IMR-90 (cell line): ENCODE data around the gene RNF217. TPM values are rescaled to one million over a fixed set of nuclear protein-coding genes. Genes with fewer than 3 reads are reported as not detected.

Source experiments
- ATAC-seq: fragments of 200-7000 bp; cut with Tn5 transposase; 2 replicates; pipeline ENCODE4 v1.9.1; 2020; ENCODE audit warnings: low read depth, mild to moderate bottlenecking, moderate library complexity
- BruUV-seq: library from RNA; stranded (reverse); fragments of 400-500 nt; replicated peaks from 2 replicates; lab custom pipeline; 2021; lab: Mats Ljungman, UMichigan
- CTCF ChIA-PET: fragments of 300-600 bp; formaldehyde crosslinking; extraction: SDS; loops from one replicate; lab custom pipeline; 2021; ENCODE audit warnings: antibody characterized with exemption; lab: Yijun Ruan, JAX
- POLR2A ChIA-PET: fragments of 300-600 bp; sonication (Branson Sonifier 250); formaldehyde crosslinking; loops from one replicate; lab custom pipeline; 2022; ENCODE audit warnings: antibody characterized with exemption; ENCODE audit not compliant: unreplicated experiment; lab: Charles Lee
- DNase-seq: peaks from one replicate; pipeline ENCODE4 v3.0.0; 2013
- H2AFZ ChIP-seq: replicated peaks from 2 replicates; pipeline ENCODE3; 2013; ENCODE audit warnings: low read length, mild to moderate bottlenecking; ENCODE audit not compliant: poor library complexity
- H2AK5ac ChIP-seq: 2 replicates; pipeline ENCODE4 v1.6.1; 2013; ENCODE audit warnings: low read depth, low read length, inconsistent platforms
- H2AK9ac ChIP-seq: replicated peaks from 2 replicates; pipeline ENCODE3; 2013; ENCODE audit warnings: mild to moderate bottlenecking, low read depth, low read length, moderate library complexity; ENCODE audit not compliant: poor library complexity
- H2BK120ac ChIP-seq: 2 replicates; pipeline ENCODE4 v1.6.1; 2013; ENCODE audit warnings: low read depth, low read length, inconsistent platforms
- H2BK15ac ChIP-seq: 3 replicates; pipeline ENCODE4 v1.6.1; 2013; ENCODE audit warnings: low read depth, low read length, inconsistent platforms
- H2BK20ac ChIP-seq: 2 replicates; pipeline ENCODE4 v1.6.1; 2013; ENCODE audit warnings: low read depth, mild to moderate bottlenecking, inconsistent platforms, low read length, moderate library complexity
- H2BK5ac ChIP-seq: 2 replicates; pipeline ENCODE4 v1.6.1; 2013; ENCODE audit warnings: mild to moderate bottlenecking, low read depth, low read length, inconsistent platforms; ENCODE audit not compliant: poor library complexity, severe bottlenecking
- H3K14ac ChIP-seq: replicated peaks from 2 replicates; pipeline ENCODE4 v1.6.1; 2013; ENCODE audit warnings: low read depth, low read length, inconsistent platforms
- H3K18ac ChIP-seq: 2 replicates; pipeline ENCODE4 v1.6.1; 2013; ENCODE audit warnings: low read depth, low read length, control low read depth
- H3K23ac ChIP-seq: 2 replicates; pipeline ENCODE4 v1.6.1; 2013; ENCODE audit warnings: low read depth, low read length, inconsistent platforms
- H3K27ac ChIP-seq: 2 replicates; pipeline ENCODE4 v1.5.1; 2013; ENCODE audit warnings: mild to moderate bottlenecking, control low read depth, low read length; ENCODE audit not compliant: insufficient read depth
- H3K27me3 ChIP-seq: 2 replicates; pipeline ENCODE4 v1.6.1; 2013; ENCODE audit warnings: low read length; ENCODE audit not compliant: control insufficient read depth, insufficient read depth
- H3K36me3 ChIP-seq: 2 replicates; pipeline ENCODE4 v1.6.1; 2013; ENCODE audit warnings: low read length, mixed read lengths; ENCODE audit not compliant: control insufficient read depth, insufficient read depth
- H3K4ac ChIP-seq: 2 replicates; pipeline ENCODE4 v1.6.1; 2013; ENCODE audit warnings: low read depth, low read length, inconsistent platforms
- H3K4me1 ChIP-seq: 2 replicates; pipeline ENCODE4 v1.6.1; 2013; ENCODE audit warnings: low read length, mixed read lengths; ENCODE audit not compliant: control insufficient read depth, insufficient read depth
- H3K4me2 ChIP-seq: 2 replicates; pipeline ENCODE4 v1.6.1; 2013; ENCODE audit warnings: low read depth, mild to moderate bottlenecking, control low read depth, low read length, moderate library complexity
- H3K4me3 ChIP-seq: 2 replicates; pipeline ENCODE4 v1.5.1; 2013; ENCODE audit warnings: low read depth, mild to moderate bottlenecking, control low read depth, low read length, moderate library complexity; ENCODE audit not compliant: insufficient read depth
- H3K56ac ChIP-seq: 2 replicates; pipeline ENCODE4 v1.6.1; 2013; ENCODE audit warnings: low read length, inconsistent platforms; ENCODE audit not compliant: insufficient read depth; ENCODE audit errors: extremely low read depth
- H3K79me1 ChIP-seq, 2 experiments: 2 replicates each; pipeline ENCODE4 v1.6.1; 2013; ENCODE audit warnings: low read length in 2 of 2, inconsistent platforms in 1 of 2, low read depth in 1 of 2
- H3K9ac ChIP-seq: 2 replicates; pipeline ENCODE4 v1.6.1; 2013; ENCODE audit warnings: low read depth, low read length, control low read depth
- H3K9me1 ChIP-seq: 2 replicates; pipeline ENCODE4 v1.6.1; 2013; ENCODE audit warnings: low read length, inconsistent platforms; ENCODE audit not compliant: insufficient read depth
- H3K9me3 ChIP-seq: 2 replicates; pipeline ENCODE4 v1.6.1; 2013; ENCODE audit warnings: low read length; ENCODE audit not compliant: control insufficient read depth, insufficient read depth
- H4K20me1 ChIP-seq: 2 replicates; pipeline ENCODE4 v1.6.1; 2013; ENCODE audit warnings: low read length, inconsistent platforms; ENCODE audit not compliant: insufficient read depth
- H4K5ac ChIP-seq: 2 replicates; pipeline ENCODE4 v1.6.1; 2013; ENCODE audit warnings: mild to moderate bottlenecking, low read depth, low read length, control low read depth
- H4K8ac ChIP-seq, 2 experiments: 2 replicates each; pipeline ENCODE4 v1.6.1; 2013; ENCODE audit warnings: low read depth in 2 of 2, low read length in 2 of 2, control low read depth in 1 of 2, inconsistent platforms in 1 of 2
- H4K91ac ChIP-seq: 2 replicates; pipeline ENCODE4 v1.6.1; 2013; ENCODE audit warnings: low read depth, low read length, inconsistent platforms; ENCODE audit not compliant: insufficient read depth
- BHLHE40 ChIP-seq: fragments of 150-350 bp; IDR thresholded peaks from 2 replicates; pipeline ENCODE4 v1.6.1; 2016; ENCODE audit warnings: mild to moderate bottlenecking, low read depth, low read length
- CEBPB ChIP-seq: IDR thresholded peaks from 2 replicates; pipeline ENCODE4 v1.6.1; 2012; ENCODE audit warnings: low read depth, low read length, improper control_type of control experiment
- CHD1 ChIP-seq: IDR thresholded peaks from 2 replicates; pipeline ENCODE4 v1.6.1; 2012; ENCODE audit warnings: low read depth, low read length, improper control_type of control experiment
- FOS ChIP-seq: fragments of 150-350 bp; IDR thresholded peaks from 2 replicates; pipeline ENCODE4 v1.6.1; 2016; ENCODE audit warnings: low read depth, low read length
- MAFK ChIP-seq: IDR thresholded peaks from 2 replicates; pipeline ENCODE4 v1.6.1; 2012; ENCODE audit warnings: low read depth, low read length, improper control_type of control experiment
- MAZ ChIP-seq: IDR thresholded peaks from 2 replicates; pipeline ENCODE4 v1.6.1; 2012; ENCODE audit warnings: low read depth, mild to moderate bottlenecking, low read length, improper control_type of control experiment, moderate library complexity, borderline replicate concordance
- NFE2L2 ChIP-seq: fragments of 150-350 bp; IDR thresholded peaks from 2 replicates; pipeline ENCODE4 v1.6.1; 2016; ENCODE audit warnings: low read depth, mild to moderate bottlenecking, low read length
- POLR2A ChIP-seq: IDR thresholded peaks from 2 replicates; pipeline ENCODE4 v1.6.1; 2012; ENCODE audit warnings: mild to moderate bottlenecking, low read depth, low read length
- RAD21 ChIP-seq: IDR thresholded peaks from 2 replicates; pipeline ENCODE4 v1.6.1; 2012; ENCODE audit warnings: low read length, improper control_type of control experiment
- RCOR1 ChIP-seq: IDR thresholded peaks from 2 replicates; pipeline ENCODE4 v1.6.1; 2012; ENCODE audit warnings: mild to moderate bottlenecking, low read length, improper control_type of control experiment; ENCODE audit not compliant: insufficient replicate concordance
- USF2 ChIP-seq: fragments of 150-350 bp; IDR thresholded peaks from 2 replicates; pipeline ENCODE4 v1.6.1; 2017; ENCODE audit warnings: mild to moderate bottlenecking, antibody characterized with exemption, low read length, low read depth
- WGBS, 2 experiments: methylation state at CpG; one replicate each; pipeline versions ENCODE4 v1.1.5 to v1.1.7; 2013; ENCODE audit warnings: missing lambda C conversion rate in 2 of 2; ENCODE audit not compliant: insufficient read length in 1 of 2; ENCODE audit errors: extremely low coverage in 2 of 2; 5-methylcytosine and 5-hydroxymethylcytosine counted together
- dilution Hi-C: fragments of 300-500 bp; cut with HindIII; formaldehyde crosslinking; loops from one replicate; pipeline ENCODE4 v1.14.3; 2018; ENCODE audit warnings: low sequenced_read_pairs; ENCODE audit not compliant: unreplicated experiment
- in situ Hi-C: fragments of 300-500 bp; cut with MboI; formaldehyde crosslinking; loops from 3 replicates; pipeline ENCODE4 v1.14.3; 2019; ENCODE audit warnings: low sequenced_read_pairs, inconsistent platforms, mixed read lengths
- intact Hi-C: fragments of 100-400 bp; cut with micrococcal nuclease; formaldehyde crosslinking; loops from 2 replicates; pipeline ENCODE4 v1.10.0; 2022
- polyA plus RNA-seq, 3 experiments: library from polyadenylated mRNA; depleted of rRNA; stranded (reverse); fragments of >200 nt; gene quantifications; 2 replicates each; pipeline ENCODE4 v1.2.3, GENCODE V29; 2012; ENCODE audit warnings: low replicate concordance in 1 of 3
- total RNA-seq: library from RNA; depleted of rRNA; stranded (reverse); fragments of >200 nt; gene quantifications from 2 replicates; pipeline ENCODE4 v1.2.3, GENCODE V29; 2012
- TF ChIP-seq, protein P1 (sequence below): fragments of 150-350 bp; IDR thresholded peaks from 2 replicates; pipeline ENCODE4 v1.6.1; 2016; ENCODE audit warnings: low read depth, mild to moderate bottlenecking, low read length, moderate library complexity, borderline replicate concordance

RNF217 gene
- total and polyA plus RNA-seq, 2 of the 4 experiments (the other 2 are of a cell fraction) = 11.7 to 20.4 TPM

DNA sequence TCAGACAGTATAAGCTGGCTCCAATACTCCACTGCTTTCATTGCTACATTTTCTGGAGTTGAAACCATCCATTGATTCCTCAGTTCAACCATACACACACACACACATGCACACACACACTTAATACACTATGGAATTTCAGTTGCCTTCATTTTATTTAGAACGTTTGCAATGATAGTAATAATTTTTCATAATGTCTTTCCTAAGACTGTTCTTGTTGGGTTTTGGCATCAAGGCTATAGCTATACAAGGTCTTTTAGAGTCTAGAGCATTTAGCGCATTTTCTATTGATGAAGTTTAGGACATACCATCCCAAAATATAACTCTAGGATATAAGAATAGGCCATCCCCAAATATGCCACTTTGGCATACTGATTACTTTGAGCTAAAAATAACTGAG is 175.8 kb downstream of the RNF217 start:
- Histone ChIP-seq H2BK15ac (no peak overlapping the region), H3K18ac (no peak overlapping the region), H3K9me1 (no peaks in the 10 kb centered on the region), H4K20me1 (no peaks in the 10 kb centered on the region), H3K79me1 (no peaks in the 10 kb centered on the region), H3K27ac (no peak overlapping the region), H3K23ac (no peak overlapping the region), H2AK9ac (no peak overlapping the region), H3K36me3 (no peaks in the 10 kb centered on the region), H4K5ac (no peak overlapping the region), H4K91ac (no peak overlapping the region), H3K4ac (no peak overlapping the region), H3K14ac (no peak overlapping the region), H3K27me3 (no peaks in the 10 kb centered on the region), H3K9ac (no peak overlapping the region), H3K4me3 (no peak overlapping the region), H3K9me3 (no peaks in the 10 kb centered on the region), H4K8ac (no peak overlapping the region), H2AFZ (no peak overlapping the region), H3K4me1 (peaks cover 3% of the 10 kb centered on the region; the same call in 1 of the 2 replicates), H2AK5ac (no peak overlapping the region), H2BK120ac (no peak overlapping the region), H2BK5ac (no peak overlapping the region), H3K4me2 (no peak overlapping the region), H3K56ac (no peak overlapping the region), H2BK20ac (no peak overlapping the region)
- ATAC-seq (no peak), DNase-seq (no peak)
- no CpG with 5 or more reads among the region's 2 CpGs for WGBS, 2 experiments
- BruUV-seq = no TSS peak
- dilution Hi-C loops (no loop called here), intact Hi-C loops (no loop called here), in situ Hi-C loops (no loop called here)
- POLR2A ChIA-PET = no interaction called here
- TF ChIP-seq BHLHE40 = no peak
- TF ChIP-seq RCOR1 = no peak
- TF ChIP-seq POLR2A = no peak
- TF ChIP-seq, protein P1, sequence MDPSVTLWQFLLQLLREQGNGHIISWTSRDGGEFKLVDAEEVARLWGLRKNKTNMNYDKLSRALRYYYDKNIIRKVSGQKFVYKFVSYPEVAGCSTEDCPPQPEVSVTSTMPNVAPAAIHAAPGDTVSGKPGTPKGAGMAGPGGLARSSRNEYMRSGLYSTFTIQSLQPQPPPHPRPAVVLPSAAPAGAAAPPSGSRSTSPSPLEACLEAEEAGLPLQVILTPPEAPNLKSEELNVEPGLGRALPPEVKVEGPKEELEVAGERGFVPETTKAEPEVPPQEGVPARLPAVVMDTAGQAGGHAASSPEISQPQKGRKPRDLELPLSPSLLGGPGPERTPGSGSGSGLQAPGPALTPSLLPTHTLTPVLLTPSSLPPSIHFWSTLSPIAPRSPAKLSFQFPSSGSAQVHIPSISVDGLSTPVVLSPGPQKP = no peak
- TF ChIP-seq MAFK = no peak
- TF ChIP-seq MAZ = no peak
- no peak for TF ChIP-seq RAD21
- no peak for TF ChIP-seq CHD1
- TF ChIP-seq FOS = no peak
- TF ChIP-seq USF2 = no peak
- no peak for TF ChIP-seq CEBPB
- no peak for TF ChIP-seq NFE2L2
- CTCF ChIA-PET = no interaction called here
